HL-60 (cell line): ENCODE data around the gene ALDH3A1.

Experiments used
- DNase-seq, 2 experiments: peaks; one replicate each; pipeline ENCODE4 v3.0.0-alpha.2; 2010 to 2020; ENCODE audit warnings: low read depth in 1 of 2, low spot score in 1 of 2
- H3K27ac ChIP-seq: fragments of 250-450 bp; sonication (Bioruptor Pico); replicated peaks from 2 replicates; pipeline ENCODE4 v1.5.1; 2020; ENCODE audit warnings: mild to moderate bottlenecking, moderate library complexity
- H3K27me3 ChIP-seq: fragments of 250-450 bp; sonication (Bioruptor Pico); 2 replicates; pipeline ENCODE4 v1.5.1; 2021; ENCODE audit warnings: mild to moderate bottlenecking, moderate library complexity; ENCODE audit not compliant: insufficient read depth, poor library complexity, severe bottlenecking
- H3K4me3 ChIP-seq: replicated peaks from 2 replicates; pipeline ENCODE4 v1.5.1; 2011; ENCODE audit warnings: mild to moderate bottlenecking, control low read depth, low read length; ENCODE audit not compliant: insufficient read depth
- GABPA ChIP-seq: IDR thresholded peaks from 2 replicates; pipeline ENCODE4 v1.6.1; 2012; ENCODE audit warnings: low read depth
- POLR2AphosphoS5 ChIP-seq: IDR thresholded peaks from 2 replicates; pipeline ENCODE4 v1.6.1; 2012; ENCODE audit warnings: low read depth
- SPI1 ChIP-seq: IDR thresholded peaks from 2 replicates; pipeline ENCODE4 v1.6.1; 2012; ENCODE audit warnings: low read depth, mild to moderate bottlenecking, borderline replicate concordance
- TF ChIP-seq, protein P1 (sequence below): IDR thresholded peaks from one replicate; pipeline ENCODE4 v1.5.1; 2011; ENCODE audit warnings: low read length, control low read depth, inconsistent platforms; ENCODE audit not compliant: insufficient read depth
- TF ChIP-seq, protein P2 (sequence below): IDR thresholded peaks from 2 replicates; pipeline ENCODE4 v1.6.1; 2012; ENCODE audit warnings: low read depth; ENCODE audit not compliant: insufficient replicate concordance

Gene ALDH3A1

DNA sequence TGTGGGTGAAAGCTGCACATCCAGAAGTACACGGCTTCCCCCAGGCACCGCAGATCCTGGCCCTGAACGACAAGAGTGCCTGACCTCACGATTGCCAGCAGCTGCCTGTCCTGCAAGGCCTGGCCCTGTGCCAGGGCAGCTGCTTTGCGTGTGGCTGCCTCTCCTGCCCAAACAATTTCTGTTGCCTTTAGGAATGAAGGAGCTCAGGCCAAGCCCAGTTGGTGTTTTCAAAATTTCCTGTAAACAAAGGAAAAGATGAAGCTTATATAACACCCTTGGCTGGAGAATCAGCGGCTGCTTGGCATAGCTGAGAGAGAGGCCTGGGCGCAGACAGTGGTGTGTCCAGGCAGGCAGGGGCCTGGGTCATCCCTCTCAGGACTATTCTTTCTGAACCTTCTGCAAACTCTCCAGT lies 20.0 kb downstream of the ALDH3A1 start:
- peak; percentile 36 to 54 for DNase-seq
- no peak overlapping the region for H3K4me3 ChIP-seq
- TF ChIP-seq POLR2AphosphoS5 (peak; percentile 34; the same call in 1 of the 2 replicates), SPI1 (no peak)
- TF ChIP-seq, protein P1, sequence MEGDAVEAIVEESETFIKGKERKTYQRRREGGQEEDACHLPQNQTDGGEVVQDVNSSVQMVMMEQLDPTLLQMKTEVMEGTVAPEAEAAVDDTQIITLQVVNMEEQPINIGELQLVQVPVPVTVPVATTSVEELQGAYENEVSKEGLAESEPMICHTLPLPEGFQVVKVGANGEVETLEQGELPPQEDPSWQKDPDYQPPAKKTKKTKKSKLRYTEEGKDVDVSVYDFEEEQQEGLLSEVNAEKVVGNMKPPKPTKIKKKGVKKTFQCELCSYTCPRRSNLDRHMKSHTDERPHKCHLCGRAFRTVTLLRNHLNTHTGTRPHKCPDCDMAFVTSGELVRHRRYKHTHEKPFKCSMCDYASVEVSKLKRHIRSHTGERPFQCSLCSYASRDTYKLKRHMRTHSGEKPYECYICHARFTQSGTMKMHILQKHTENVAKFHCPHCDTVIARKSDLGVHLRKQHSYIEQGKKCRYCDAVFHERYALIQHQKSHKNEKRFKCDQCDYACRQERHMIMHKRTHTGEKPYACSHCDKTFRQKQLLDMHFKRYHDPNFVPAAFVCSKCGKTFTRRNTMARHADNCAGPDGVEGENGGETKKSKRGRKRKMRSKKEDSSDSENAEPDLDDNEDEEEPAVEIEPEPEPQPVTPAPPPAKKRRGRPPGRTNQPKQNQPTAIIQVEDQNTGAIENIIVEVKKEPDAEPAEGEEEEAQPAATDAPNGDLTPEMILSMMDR = no peak
- H3K27me3 ChIP-seq = no peaks in the 10 kb centered on the region
- peak overlapping the region; percentile 68 for H3K27ac ChIP-seq

DNA sequence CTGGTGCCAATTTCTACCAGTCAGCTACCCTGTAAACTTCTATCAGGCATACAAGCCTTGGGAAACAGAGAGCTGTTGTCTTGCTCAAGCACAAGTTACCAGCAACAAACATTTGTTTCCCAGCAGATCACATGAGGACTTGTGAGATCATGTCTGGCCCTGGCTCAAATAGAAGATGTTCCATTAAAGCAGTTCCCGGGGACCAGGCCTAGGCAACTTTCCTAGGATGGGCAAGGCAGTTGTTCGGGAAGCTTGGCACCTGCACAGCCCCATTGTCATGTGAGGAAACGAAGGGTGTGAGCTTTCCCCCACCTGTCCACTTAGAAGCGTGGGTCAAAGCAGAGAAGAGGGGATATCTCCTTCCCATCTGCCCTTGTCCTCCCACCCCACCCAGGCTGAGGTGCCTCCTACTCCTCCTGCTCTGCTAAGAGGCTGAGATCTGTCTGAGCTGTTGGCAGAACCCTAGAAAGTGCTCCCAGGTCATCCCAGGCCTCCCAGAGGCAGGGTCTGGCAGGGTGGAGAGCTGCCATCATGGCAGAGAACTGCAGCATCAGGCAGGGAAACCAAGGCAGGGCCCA lies 20.5 kb downstream of the ALDH3A1 start:
- DNase-seq = peak in 1 of 2 experiments; percentile 32
- peak overlapping the region; percentile 68 for H3K27ac ChIP-seq
- H3K4me3 ChIP-seq = no peak overlapping the region
- no peaks in the 10 kb centered on the region for H3K27me3 ChIP-seq
- TF ChIP-seq SPI1 (no peak), GABPA (no peak), POLR2AphosphoS5 (no peak)
- TF ChIP-seq, protein P2, sequence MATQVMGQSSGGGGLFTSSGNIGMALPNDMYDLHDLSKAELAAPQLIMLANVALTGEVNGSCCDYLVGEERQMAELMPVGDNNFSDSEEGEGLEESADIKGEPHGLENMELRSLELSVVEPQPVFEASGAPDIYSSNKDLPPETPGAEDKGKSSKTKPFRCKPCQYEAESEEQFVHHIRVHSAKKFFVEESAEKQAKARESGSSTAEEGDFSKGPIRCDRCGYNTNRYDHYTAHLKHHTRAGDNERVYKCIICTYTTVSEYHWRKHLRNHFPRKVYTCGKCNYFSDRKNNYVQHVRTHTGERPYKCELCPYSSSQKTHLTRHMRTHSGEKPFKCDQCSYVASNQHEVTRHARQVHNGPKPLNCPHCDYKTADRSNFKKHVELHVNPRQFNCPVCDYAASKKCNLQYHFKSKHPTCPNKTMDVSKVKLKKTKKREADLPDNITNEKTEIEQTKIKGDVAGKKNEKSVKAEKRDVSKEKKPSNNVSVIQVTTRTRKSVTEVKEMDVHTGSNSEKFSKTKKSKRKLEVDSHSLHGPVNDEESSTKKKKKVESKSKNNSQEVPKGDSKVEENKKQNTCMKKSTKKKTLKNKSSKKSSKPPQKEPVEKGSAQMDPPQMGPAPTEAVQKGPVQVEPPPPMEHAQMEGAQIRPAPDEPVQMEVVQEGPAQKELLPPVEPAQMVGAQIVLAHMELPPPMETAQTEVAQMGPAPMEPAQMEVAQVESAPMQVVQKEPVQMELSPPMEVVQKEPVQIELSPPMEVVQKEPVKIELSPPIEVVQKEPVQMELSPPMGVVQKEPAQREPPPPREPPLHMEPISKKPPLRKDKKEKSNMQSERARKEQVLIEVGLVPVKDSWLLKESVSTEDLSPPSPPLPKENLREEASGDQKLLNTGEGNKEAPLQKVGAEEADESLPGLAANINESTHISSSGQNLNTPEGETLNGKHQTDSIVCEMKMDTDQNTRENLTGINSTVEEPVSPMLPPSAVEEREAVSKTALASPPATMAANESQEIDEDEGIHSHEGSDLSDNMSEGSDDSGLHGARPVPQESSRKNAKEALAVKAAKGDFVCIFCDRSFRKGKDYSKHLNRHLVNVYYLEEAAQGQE = no peak
- TF ChIP-seq, protein P1 = no peak

DNA sequence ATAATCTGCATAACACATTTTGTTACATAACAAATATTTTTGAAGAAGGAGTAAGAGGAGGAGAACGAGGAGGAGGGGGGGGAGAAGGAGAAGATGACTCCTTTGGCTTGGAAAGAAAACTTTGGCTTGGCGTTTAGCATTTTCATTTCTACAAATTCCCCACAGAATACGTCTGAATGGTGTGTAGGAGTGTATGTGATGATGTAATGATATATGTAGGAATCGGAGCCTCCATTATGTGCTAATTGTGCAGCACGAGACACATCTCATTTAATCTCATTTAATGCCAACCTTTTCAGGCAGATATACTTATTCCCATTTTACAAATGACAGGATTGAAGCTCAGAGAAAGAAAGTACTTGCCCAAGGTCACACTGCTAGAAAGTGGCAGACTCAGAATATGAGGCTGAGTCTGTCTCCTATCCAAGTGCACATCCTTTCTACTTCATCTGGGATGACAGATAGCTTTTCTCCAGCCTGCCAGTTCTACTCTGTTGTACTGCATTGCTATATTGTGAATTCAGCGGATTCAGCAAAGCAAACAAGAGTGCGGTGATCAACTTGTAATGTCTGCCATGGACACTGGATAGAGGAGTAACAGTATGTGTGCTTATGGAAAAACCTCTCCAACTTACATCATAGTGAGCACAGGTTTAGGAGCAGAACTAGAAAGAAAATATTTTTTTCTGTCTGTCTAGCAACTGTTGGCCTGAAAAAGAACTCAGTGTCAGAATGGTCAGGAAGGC lies 21.3 kb downstream of the ALDH3A1 start:
- TF ChIP-seq, protein P1 = no peak
- TF ChIP-seq, protein P2 = no peak
- TF ChIP-seq GABPA = no peak
- no peak for TF ChIP-seq POLR2AphosphoS5
- no peak for TF ChIP-seq SPI1
- no peaks in the 10 kb centered on the region for H3K27me3 ChIP-seq
- peak overlapping the region; percentile 68 for H3K27ac ChIP-seq
- DNase-seq = no peak
- no peak overlapping the region for H3K4me3 ChIP-seq
